IMR-90 (cell line): Measurements from ENCODE around the gene TMC8. TPM values are rescaled to one million over a fixed set of nuclear protein-coding genes. Genes with fewer than 3 reads are reported as not detected.

Experiments
- ATAC-seq: fragments of 200-7000 bp; cut with Tn5 transposase; 2 replicates; pipeline ENCODE4 v1.9.1; 2020; ENCODE audit warnings: low read depth, mild to moderate bottlenecking, moderate library complexity
- BruUV-seq: library from RNA; stranded (reverse); fragments of 400-500 nt; replicated peaks from 2 replicates; lab custom pipeline; 2021; lab: Mats Ljungman, UMichigan
- CTCF ChIA-PET: fragments of 300-600 bp; formaldehyde crosslinking; extraction: SDS; loops from one replicate; lab custom pipeline; 2021; ENCODE audit warnings: antibody characterized with exemption; lab: Yijun Ruan, JAX
- POLR2A ChIA-PET: fragments of 300-600 bp; sonication (Branson Sonifier 250); formaldehyde crosslinking; loops from one replicate; lab custom pipeline; 2022; ENCODE audit warnings: antibody characterized with exemption; ENCODE audit not compliant: unreplicated experiment; lab: Charles Lee
- DNase-seq: peaks from one replicate; pipeline ENCODE4 v3.0.0; 2013
- H2AFZ ChIP-seq: replicated peaks from 2 replicates; pipeline ENCODE3; 2013; ENCODE audit warnings: low read length, mild to moderate bottlenecking; ENCODE audit not compliant: poor library complexity
- H2AK5ac ChIP-seq: 2 replicates; pipeline ENCODE4 v1.6.1; 2013; ENCODE audit warnings: low read depth, low read length, inconsistent platforms
- H2AK9ac ChIP-seq: replicated peaks from 2 replicates; pipeline ENCODE3; 2013; ENCODE audit warnings: mild to moderate bottlenecking, low read depth, low read length, moderate library complexity; ENCODE audit not compliant: poor library complexity
- H2BK120ac ChIP-seq: 2 replicates; pipeline ENCODE4 v1.6.1; 2013; ENCODE audit warnings: low read depth, low read length, inconsistent platforms
- H2BK15ac ChIP-seq: 3 replicates; pipeline ENCODE4 v1.6.1; 2013; ENCODE audit warnings: low read depth, low read length, inconsistent platforms
- H2BK20ac ChIP-seq: 2 replicates; pipeline ENCODE4 v1.6.1; 2013; ENCODE audit warnings: low read depth, mild to moderate bottlenecking, inconsistent platforms, low read length, moderate library complexity
- H2BK5ac ChIP-seq: 2 replicates; pipeline ENCODE4 v1.6.1; 2013; ENCODE audit warnings: mild to moderate bottlenecking, low read depth, low read length, inconsistent platforms; ENCODE audit not compliant: poor library complexity, severe bottlenecking
- H3K14ac ChIP-seq: replicated peaks from 2 replicates; pipeline ENCODE4 v1.6.1; 2013; ENCODE audit warnings: low read depth, low read length, inconsistent platforms
- H3K18ac ChIP-seq: 2 replicates; pipeline ENCODE4 v1.6.1; 2013; ENCODE audit warnings: low read depth, low read length, control low read depth
- H3K23ac ChIP-seq: 2 replicates; pipeline ENCODE4 v1.6.1; 2013; ENCODE audit warnings: low read depth, low read length, inconsistent platforms
- H3K27ac ChIP-seq: 2 replicates; pipeline ENCODE4 v1.5.1; 2013; ENCODE audit warnings: mild to moderate bottlenecking, control low read depth, low read length; ENCODE audit not compliant: insufficient read depth
- H3K27me3 ChIP-seq: 2 replicates; pipeline ENCODE4 v1.6.1; 2013; ENCODE audit warnings: low read length; ENCODE audit not compliant: control insufficient read depth, insufficient read depth
- H3K36me3 ChIP-seq: 2 replicates; pipeline ENCODE4 v1.6.1; 2013; ENCODE audit warnings: low read length, mixed read lengths; ENCODE audit not compliant: control insufficient read depth, insufficient read depth
- H3K4ac ChIP-seq: 2 replicates; pipeline ENCODE4 v1.6.1; 2013; ENCODE audit warnings: low read depth, low read length, inconsistent platforms
- H3K4me1 ChIP-seq: 2 replicates; pipeline ENCODE4 v1.6.1; 2013; ENCODE audit warnings: low read length, mixed read lengths; ENCODE audit not compliant: control insufficient read depth, insufficient read depth
- H3K4me2 ChIP-seq: 2 replicates; pipeline ENCODE4 v1.6.1; 2013; ENCODE audit warnings: low read depth, mild to moderate bottlenecking, control low read depth, low read length, moderate library complexity
- H3K4me3 ChIP-seq: 2 replicates; pipeline ENCODE4 v1.5.1; 2013; ENCODE audit warnings: low read depth, mild to moderate bottlenecking, control low read depth, low read length, moderate library complexity; ENCODE audit not compliant: insufficient read depth
- H3K56ac ChIP-seq: 2 replicates; pipeline ENCODE4 v1.6.1; 2013; ENCODE audit warnings: low read length, inconsistent platforms; ENCODE audit not compliant: insufficient read depth; ENCODE audit errors: extremely low read depth
- H3K79me1 ChIP-seq, 2 experiments: 2 replicates each; pipeline ENCODE4 v1.6.1; 2013; ENCODE audit warnings: low read length in 2 of 2, inconsistent platforms in 1 of 2, low read depth in 1 of 2
- H3K9ac ChIP-seq: 2 replicates; pipeline ENCODE4 v1.6.1; 2013; ENCODE audit warnings: low read depth, low read length, control low read depth
- H3K9me1 ChIP-seq: 2 replicates; pipeline ENCODE4 v1.6.1; 2013; ENCODE audit warnings: low read length, inconsistent platforms; ENCODE audit not compliant: insufficient read depth
- H3K9me3 ChIP-seq: 2 replicates; pipeline ENCODE4 v1.6.1; 2013; ENCODE audit warnings: low read length; ENCODE audit not compliant: control insufficient read depth, insufficient read depth
- H4K20me1 ChIP-seq: 2 replicates; pipeline ENCODE4 v1.6.1; 2013; ENCODE audit warnings: low read length, inconsistent platforms; ENCODE audit not compliant: insufficient read depth
- H4K5ac ChIP-seq: 2 replicates; pipeline ENCODE4 v1.6.1; 2013; ENCODE audit warnings: mild to moderate bottlenecking, low read depth, low read length, control low read depth
- H4K8ac ChIP-seq, 2 experiments: 2 replicates each; pipeline ENCODE4 v1.6.1; 2013; ENCODE audit warnings: low read depth in 2 of 2, low read length in 2 of 2, control low read depth in 1 of 2, inconsistent platforms in 1 of 2
- H4K91ac ChIP-seq: 2 replicates; pipeline ENCODE4 v1.6.1; 2013; ENCODE audit warnings: low read depth, low read length, inconsistent platforms; ENCODE audit not compliant: insufficient read depth
- MAFK ChIP-seq: IDR thresholded peaks from 2 replicates; pipeline ENCODE4 v1.6.1; 2012; ENCODE audit warnings: low read depth, low read length, improper control_type of control experiment
- MXI1 ChIP-seq: IDR thresholded peaks from 2 replicates; pipeline ENCODE4 v1.6.1; 2012; ENCODE audit warnings: low read depth, mild to moderate bottlenecking, low read length, moderate library complexity, borderline replicate concordance
- POLR2A ChIP-seq: IDR thresholded peaks from 2 replicates; pipeline ENCODE4 v1.6.1; 2012; ENCODE audit warnings: mild to moderate bottlenecking, low read depth, low read length
- RAD21 ChIP-seq: IDR thresholded peaks from 2 replicates; pipeline ENCODE4 v1.6.1; 2012; ENCODE audit warnings: low read length, improper control_type of control experiment
- RFX5 ChIP-seq: IDR thresholded peaks from 2 replicates; pipeline ENCODE4 v1.8.0; 2012; ENCODE audit warnings: low read depth, mild to moderate bottlenecking, low read length, moderate library complexity
- USF2 ChIP-seq: fragments of 150-350 bp; IDR thresholded peaks from 2 replicates; pipeline ENCODE4 v1.6.1; 2017; ENCODE audit warnings: mild to moderate bottlenecking, antibody characterized with exemption, low read length, low read depth
- WGBS, 2 experiments: methylation state at CpG; one replicate each; pipeline versions ENCODE4 v1.1.5 to v1.1.7; 2013; ENCODE audit warnings: missing lambda C conversion rate in 2 of 2; ENCODE audit not compliant: insufficient read length in 1 of 2; ENCODE audit errors: extremely low coverage in 2 of 2; 5-methylcytosine and 5-hydroxymethylcytosine counted together
- dilution Hi-C: fragments of 300-500 bp; cut with HindIII; formaldehyde crosslinking; loops from one replicate; pipeline ENCODE4 v1.14.3; 2018; ENCODE audit warnings: low sequenced_read_pairs; ENCODE audit not compliant: unreplicated experiment
- in situ Hi-C: fragments of 300-500 bp; cut with MboI; formaldehyde crosslinking; loops from 3 replicates; pipeline ENCODE4 v1.14.3; 2019; ENCODE audit warnings: low sequenced_read_pairs, inconsistent platforms, mixed read lengths
- intact Hi-C: fragments of 100-400 bp; cut with micrococcal nuclease; formaldehyde crosslinking; loops from 2 replicates; pipeline ENCODE4 v1.10.0; 2022
- polyA plus RNA-seq, 3 experiments: library from polyadenylated mRNA; depleted of rRNA; stranded (reverse); fragments of >200 nt; gene quantifications; 2 replicates each; pipeline ENCODE4 v1.2.3, GENCODE V29; 2012; ENCODE audit warnings: low replicate concordance in 1 of 3
- total RNA-seq: library from RNA; depleted of rRNA; stranded (reverse); fragments of >200 nt; gene quantifications from 2 replicates; pipeline ENCODE4 v1.2.3, GENCODE V29; 2012

Gene TMC8
- total and polyA plus RNA-seq, 2 of the 4 experiments (the other 2 are of a cell fraction) = not detected

GRCh38 chr17:78173097-78173715 lies 42.6 kb downstream of the TMC8 start:
- no peaks in the 10 kb centered on the region for H3K27me3 ChIP-seq

More at GRCh38 chr17:78173097-78173715, 42.6 kb downstream of the TMC8 start:
- no peak overlapping the region for H3K9ac ChIP-seq
- H3K4me2 ChIP-seq = peak overlapping the region; percentile 5; the same call in 1 of the 2 replicates
- no peaks in the 10 kb centered on the region; the same call in 1 of the 2 replicates for H3K36me3 ChIP-seq
- no peak overlapping the region for H2BK15ac ChIP-seq
- peaks cover 0 to 30% of the 10 kb centered on the region in 2 experiments; a peak in 2 of 4 replicates for H3K79me1 ChIP-seq
- H3K9me3 ChIP-seq = no peaks in the 10 kb centered on the region
- ChIA-PET CTCF (no interaction called here), POLR2A (interaction anchor here (0.6 kb wide), 1 partner anchor 634 kb away, joined by 3 read pairs; no protein-coding TSS in a partner anchor)
- peaks cover 6% of the 10 kb centered on the region; the same call in 1 of the 2 replicates for H4K20me1 ChIP-seq
- WGBS, 2 experiments = 20% methylated on average over 1 of the region's 11 CpGs; no CpG with 5 or more reads in 1 of the 2 experiments
- H3K4ac ChIP-seq = peak overlapping the region; percentile 30; the same call in 1 of the 2 replicates
- no peak overlapping the region for H3K56ac ChIP-seq
- DNase-seq = no peak
- H4K5ac ChIP-seq = no peak overlapping the region
- H3K18ac ChIP-seq = no peak overlapping the region
- no peak overlapping the region for H3K4me3 ChIP-seq
- no peak for ATAC-seq
- peak overlapping the region; percentile 3; the same call in 1 of the 2 replicates for H3K14ac ChIP-seq
- H4K8ac ChIP-seq = peak overlapping the region in 1 of 2 experiments; percentile 4; a peak in 1 of 4 replicates
- 0 out of 2 replicates have a peak overlapping the region, but pooled peaks have one; percentile 41 for H3K23ac ChIP-seq
- H2AK5ac ChIP-seq = peak overlapping the region; percentile 7; the same call in 1 of the 2 replicates
- intact Hi-C loops = no loop called here
- H2AFZ ChIP-seq = peak overlapping the region; percentile 18
- in situ Hi-C loops = no loop called here
- no peak for TF ChIP-seq POLR2A
- no peak for TF ChIP-seq MXI1
- TF ChIP-seq RFX5 = no peak
- TF ChIP-seq USF2 = no peak
- TF ChIP-seq MAFK = no peak
- no peak for TF ChIP-seq RAD21
- BruUV-seq = no TSS peak
- H3K4me1 ChIP-seq = peaks cover 11% of the 10 kb centered on the region
- dilution Hi-C loops = no loop called here
- H2BK20ac ChIP-seq = peak overlapping the region; percentile 36; the same call in 1 of the 2 replicates
- peak overlapping the region; percentile 11 for H2AK9ac ChIP-seq
- 0 out of 2 replicates have a peak overlapping the region, but pooled peaks have one; percentile 23 for H4K91ac ChIP-seq
- H3K27ac ChIP-seq = no peak overlapping the region
- no peak overlapping the region for H2BK5ac ChIP-seq
- H2BK120ac ChIP-seq = peak overlapping the region; percentile 23; the same call in 1 of the 2 replicates
- peaks cover 8% of the 10 kb centered on the region; the same call in 1 of the 2 replicates for H3K9me1 ChIP-seq
